T-helper 17 cell (primary cell): Measurements from ENCODE around the gene C6orf52. TPM values are rescaled to one million over a fixed set of nuclear protein-coding genes. Genes with fewer than 3 reads are reported as not detected.
"Not testable (repeated sequence)": the region's sequence is repeated elsewhere in the genome, so short reads cannot be mapped to it uniquely, and the experiment has no call there.

ENCODE experiments used
- ATAC-seq: fragments of 150-1000 bp; cut with Tn5 transposase; 2 replicates; pipeline ENCODE4 v1.10.0; 2021; ENCODE audit warnings: mild to moderate bottlenecking, moderate library complexity
- DNase-seq, 3 donors: peaks; one replicate each; pipeline versions ENCODE4 v3.0.0 to v3.0.0-alpha.2; 2020 to 2021
- H3K9me3 ChIP-seq: one replicate; pipeline ENCODE4 v1.7.0; 2013; ENCODE audit warnings: low read length, mild to moderate bottlenecking; ENCODE audit not compliant: control insufficient read depth, poor library complexity, severe bottlenecking
- H3K27ac Mint-ChIP-seq: one replicate; pipeline ENCODE4 v1.8.0; 2022; ENCODE audit warnings: mild to moderate bottlenecking, moderate library complexity, mixed read lengths
- H3K27me3 Mint-ChIP-seq: one replicate; pipeline ENCODE4 v1.8.0; 2022; ENCODE audit warnings: mixed read lengths
- H3K36me3 Mint-ChIP-seq: one replicate; pipeline ENCODE4 v1.8.0; 2022; ENCODE audit warnings: low read depth, mixed read lengths
- H3K4me1 Mint-ChIP-seq: one replicate; pipeline ENCODE4 v1.8.0; 2022; ENCODE audit warnings: mild to moderate bottlenecking, mixed read lengths
- H3K4me3 Mint-ChIP-seq: one replicate; pipeline ENCODE4 v1.8.0; 2022; ENCODE audit warnings: mild to moderate bottlenecking, moderate library complexity, mixed read lengths
- total RNA-seq, 4 donors: library from RNA in 2 of 4; stranded (reverse) in 2 of 4; gene quantifications; one replicate each; pipeline ENCODE4 v1.2.3 and lab custom pipeline; 2022 to 2026

C6orf52 gene
- total RNA-seq, 2 donors from 2014 or later: 1.6 TPM; not detected in 1

GRCh38 chr6:10722570-10722819 lies 28.1 kb upstream of the C6orf52 start:
- H3K27me3 Mint-ChIP-seq: no peaks in the 10 kb centered on the region
- DNase-seq (no peak), ATAC-seq (no peak)
- H3K4me3 Mint-ChIP-seq: peak overlapping the region; percentile 98
- peak overlapping the region; percentile 88 for H3K27ac Mint-ChIP-seq
- peaks cover 2% of the 10 kb centered on the region for H3K36me3 Mint-ChIP-seq
- no peaks in the 10 kb centered on the region for H3K9me3 ChIP-seq
- peaks cover 27% of the 10 kb centered on the region for H3K4me1 Mint-ChIP-seq

- no peaks in the 10 kb centered on the region for H3K36me3 Mint-ChIP-seq
- ATAC-seq (no peak), DNase-seq (no peak)
- peaks cover 27% of the 10 kb centered on the region for H3K4me1 Mint-ChIP-seq
- peak overlapping the region; percentile 88 for H3K27ac Mint-ChIP-seq
- H3K9me3 ChIP-seq: no peaks in the 10 kb centered on the region
- no peaks in the 10 kb centered on the region for H3K27me3 Mint-ChIP-seq
- peak overlapping the region; percentile 98 for H3K4me3 Mint-ChIP-seq
Measured at GRCh38 chr6:10721850-10722569, 27.6 kb upstream of the C6orf52 start.

GRCh38 chr6:10720960-10721849 lies 26.8 kb upstream of the C6orf52 start:
- ATAC-seq, DNase-seq, H3K36me3 Mint-ChIP-seq, H3K27me3 Mint-ChIP-seq, H3K9me3 ChIP-seq: not testable (repeated sequence)
- Mint-ChIP-seq H3K4me1 (peaks cover 27% of the 10 kb centered on the region), H3K27ac (peak overlapping the region; percentile 88), H3K4me3 (peak overlapping the region; percentile 98)

GRCh38 chr6:10720265-10720959 lies 26.0 kb upstream of the C6orf52 start:
- Mint-ChIP-seq H3K4me1 (peaks cover 24% of the 10 kb centered on the region), H3K36me3 (no peaks in the 10 kb centered on the region), H3K27ac (no peak overlapping the region), H3K27me3 (no peaks in the 10 kb centered on the region), H3K4me3 (peak overlapping the region; percentile 98)
- DNase-seq (peak; percentile 36 to 50 (median 43)), ATAC-seq (peak; percentile 63)
- no peaks in the 10 kb centered on the region for H3K9me3 ChIP-seq

GRCh38 chr6:10719964-10720264 lies 25.5 kb upstream of the C6orf52 start:
- DNase-seq: no peak
- H3K9me3 ChIP-seq: no peaks in the 10 kb centered on the region
- Mint-ChIP-seq H3K27me3 (no peaks in the 10 kb centered on the region), H3K4me1 (peaks cover 23% of the 10 kb centered on the region), H3K4me3 (peak overlapping the region; percentile 98), H3K27ac (no peak overlapping the region), H3K36me3 (no peaks in the 10 kb centered on the region)
- ATAC-seq: no peak

- Mint-ChIP-seq H3K4me1 (peaks cover 22% of the 10 kb centered on the region), H3K4me3 (peak overlapping the region; percentile 98), H3K27ac (no peak overlapping the region), H3K27me3 (no peaks in the 10 kb centered on the region), H3K36me3 (no peaks in the 10 kb centered on the region)
- DNase-seq: peak in 1 of 3 donors; percentile 21
- peak; percentile 25 for ATAC-seq
- no peaks in the 10 kb centered on the region for H3K9me3 ChIP-seq
Measured at GRCh38 chr6:10719296-10719963, 25.0 kb upstream of the C6orf52 start.

GRCh38 chr6:10713962-10714361 lies 19.5 kb upstream of the C6orf52 start:
- Mint-ChIP-seq H3K27me3 (no peaks in the 10 kb centered on the region), H3K4me1 (peaks cover 5% of the 10 kb centered on the region), H3K36me3 (no peaks in the 10 kb centered on the region), H3K27ac (no peak overlapping the region), H3K4me3 (no peak overlapping the region)
- ATAC-seq: no peak
- H3K9me3 ChIP-seq: no peaks in the 10 kb centered on the region
- DNase-seq: no peak

- ATAC-seq: no peak
- Mint-ChIP-seq H3K4me1 (peaks cover 28% of the 10 kb centered on the region), H3K27ac (peak overlapping the region; percentile 87), H3K36me3 (peaks cover 5% of the 10 kb centered on the region), H3K27me3 (no peaks in the 10 kb centered on the region), H3K4me3 (peak overlapping the region; percentile 96)
- DNase-seq: no peak
- no peaks in the 10 kb centered on the region for H3K9me3 ChIP-seq
Measured at GRCh38 chr6:10696655-10697054, 2.2 kb upstream of the C6orf52 start.

GRCh38 chr6:10695086-10695657 lies 756 bp upstream of the C6orf52 start:
- Mint-ChIP-seq H3K4me3 (peak overlapping the region; percentile 96), H3K4me1 (peaks cover 23% of the 10 kb centered on the region), H3K27ac (peak overlapping the region; percentile 100), H3K27me3 (no peaks in the 10 kb centered on the region), H3K36me3 (peaks cover 5% of the 10 kb centered on the region)
- DNase-seq (no peak), ATAC-seq (no peak)
- no peaks in the 10 kb centered on the region for H3K9me3 ChIP-seq

GRCh38 chr6:10692965-10693538 lies 1.4 kb downstream of the C6orf52 start:
- Mint-ChIP-seq H3K27me3 (peaks cover 2% of the 10 kb centered on the region), H3K36me3 (peaks cover 5% of the 10 kb centered on the region), H3K4me3 (peak overlapping the region; percentile 66), H3K4me1 (peaks cover 18% of the 10 kb centered on the region), H3K27ac (peak overlapping the region; percentile 100)
- no peaks in the 10 kb centered on the region for H3K9me3 ChIP-seq
- DNase-seq (no peak), ATAC-seq (no peak)

GRCh38 chr6:10690651-10691445 lies 3.6 kb downstream of the C6orf52 start:
- peaks cover 19% of the 10 kb centered on the region for H3K27me3 Mint-ChIP-seq
- DNase-seq (no peak), ATAC-seq (no peak)
- H3K36me3 Mint-ChIP-seq: peaks cover 5% of the 10 kb centered on the region
- no peaks in the 10 kb centered on the region for H3K9me3 ChIP-seq
- H3K27ac Mint-ChIP-seq: no peak overlapping the region
- H3K4me1 Mint-ChIP-seq: peaks cover 14% of the 10 kb centered on the region
- no peak overlapping the region for H3K4me3 Mint-ChIP-seq

- Mint-ChIP-seq H3K27me3 (peaks cover 40% of the 10 kb centered on the region), H3K36me3 (no peaks in the 10 kb centered on the region), H3K4me1 (no peaks in the 10 kb centered on the region), H3K4me3 (no peak overlapping the region), H3K27ac (no peak overlapping the region)
- no peak for DNase-seq
- no peak for ATAC-seq
- H3K9me3 ChIP-seq: no peaks in the 10 kb centered on the region
Measured at GRCh38 chr6:10687582-10687981, 6.8 kb downstream of the C6orf52 start.
